ENCODE results near the gene CDT1. TPM values are rescaled to one million over a fixed set of nuclear protein-coding genes. Genes with fewer than 3 reads are reported as not detected.
A peak's percentile ranks its signal among the peaks of the same experiment; 100 is the strongest.
"Not testable (repeated sequence)": the region's sequence is repeated elsewhere in the genome, so short reads cannot be mapped to it uniquely, and the experiment has no call there.

CDT1 gene
- total and polyA plus RNA-seq, 2 donors from 2014 or later = 0.56 to 1.5 TPM

GRCh38 chr16:88785106-88785924 is 18.3 kb upstream of the CDT1 start, which contains the start of gene PIEZO1:
Gene PIEZO1 (minus strand): TSS chr16:88785220. CDS start chr16:88784964, 256 bp downstream.
- peak in 4 of 5 donors; percentile 49 to 92 (median 68) for DNase-seq
- peak; percentile 82 for TF ChIP-seq CTCF (IDR thresholded peaks at IDR 0.05; ENCODE audit: borderline replicate concordance, extremely low read depth, insufficient read depth)

GRCh38 chr16:88787579-88788314 is 15.8 kb upstream of the CDT1 start:
- no peak overlapping the region for H3K9ac ChIP-seq (ENCODE audit: low read length in 3 of 3)
- no peak overlapping the region for H3K4me3 ChIP-seq (ENCODE audit: low read length in 3 of 3)
- no peaks in the 10 kb centered on the region for H3K36me3 ChIP-seq (ENCODE audit: control insufficient read depth in 2 of 3, insufficient read depth in 3 of 3, low read length in 3 of 3)
- no peak overlapping the region for H3K27ac ChIP-seq (ENCODE audit: low read depth in 2 of 2, low read length in 2 of 2)
- TF ChIP-seq CTCF (IDR thresholded peaks at IDR 0.05; ENCODE audit: borderline replicate concordance, extremely low read depth, insufficient read depth) = no peak
- intact Hi-C loops (cut with DNase I) = no loop called here
- DNase-seq (peak in 1 of 5 donors; percentile 31), FAIRE-seq (no peak)
- no peaks in the 10 kb centered on the region for H3K27me3 ChIP-seq (ENCODE audit: control insufficient read depth, insufficient read depth, low read length)
- no peaks in the 10 kb centered on the region for H3K9me3 ChIP-seq (ENCODE audit: control insufficient read depth in 2 of 3, insufficient read depth in 1 of 3, low read length in 3 of 3)
- H3K4me1 ChIP-seq (ENCODE audit: control insufficient read depth in 2 of 3, insufficient read depth in 2 of 3, low read depth in 1 of 3, low read length in 3 of 3) = peaks cover 0 to 7% (median 4%) of the 10 kb centered on the region in 3 donors

More at GRCh38 chr16:88785106-88785924, 18.3 kb upstream of the CDT1 start, which contains the start of gene PIEZO1:
- Histone ChIP-seq H3K27me3 (ENCODE audit: control insufficient read depth, insufficient read depth, low read length) (no peaks in the 10 kb centered on the region), H3K4me1 (ENCODE audit: control insufficient read depth in 2 of 3, insufficient read depth in 2 of 3, low read depth in 1 of 3, low read length in 3 of 3) (peaks cover 0 to 21% (median 9%) of the 10 kb centered on the region in 3 donors), H3K36me3 (ENCODE audit: control insufficient read depth in 2 of 3, insufficient read depth in 3 of 3, low read length in 3 of 3) (no peaks in the 10 kb centered on the region), H3K27ac (ENCODE audit: low read depth in 2 of 2, low read length in 2 of 2) (peak within 1 kb of the TSS; percentile 88 to 89), H3K4me3 (ENCODE audit: low read length in 3 of 3) (peak within 1 kb of the TSS; percentile 20 to 61 (median 34)), H3K9ac (ENCODE audit: low read length in 3 of 3) (peak within 1 kb of the TSS in 2 of 3 donors; percentile 10 to 71), H3K9me3 (ENCODE audit: control insufficient read depth in 2 of 3, insufficient read depth in 1 of 3, low read length in 3 of 3) (no peaks in the 10 kb centered on the region)
- no peak for FAIRE-seq
- intact Hi-C loops (cut with DNase I) = no loop called here

GRCh38 chr16:88788749-88789148 is 14.8 kb upstream of the CDT1 start:
- DNase-seq = peak in 1 of 5 donors; percentile 24
- H3K9ac ChIP-seq (ENCODE audit: low read length in 3 of 3); H3K9me3 ChIP-seq (ENCODE audit: control insufficient read depth in 2 of 3, insufficient read depth in 1 of 3, low read length in 3 of 3); H3K27me3 ChIP-seq (ENCODE audit: control insufficient read depth, insufficient read depth, low read length); FAIRE-seq; H3K4me3 ChIP-seq (ENCODE audit: low read length in 3 of 3); intact Hi-C loops (cut with DNase I); H3K4me1 ChIP-seq (ENCODE audit: control insufficient read depth in 2 of 3, insufficient read depth in 2 of 3, low read depth in 1 of 3, low read length in 3 of 3); H3K27ac ChIP-seq (ENCODE audit: low read depth in 2 of 2, low read length in 2 of 2); H3K36me3 ChIP-seq (ENCODE audit: control insufficient read depth in 2 of 3, insufficient read depth in 3 of 3, low read length in 3 of 3): not testable (repeated sequence)

- Histone ChIP-seq H3K4me3 (ENCODE audit: low read length in 3 of 3) (no peak overlapping the region), H3K9ac (ENCODE audit: low read length in 3 of 3) (no peak overlapping the region), H3K27ac (ENCODE audit: low read depth in 2 of 2, low read length in 2 of 2) (no peak overlapping the region), H3K36me3 (ENCODE audit: control insufficient read depth in 2 of 3, insufficient read depth in 3 of 3, low read length in 3 of 3) (no peaks in the 10 kb centered on the region), H3K4me1 (ENCODE audit: control insufficient read depth in 2 of 3, insufficient read depth in 2 of 3, low read depth in 1 of 3, low read length in 3 of 3) (peaks cover 0 to 4% (median 0%) of the 10 kb centered on the region in 3 donors), H3K27me3 (ENCODE audit: control insufficient read depth, insufficient read depth, low read length) (no peaks in the 10 kb centered on the region), H3K9me3 (ENCODE audit: control insufficient read depth in 2 of 3, insufficient read depth in 1 of 3, low read length in 3 of 3) (no peaks in the 10 kb centered on the region)
- FAIRE-seq = no peak
- intact Hi-C loops (cut with DNase I) = no loop called here
- TF ChIP-seq CTCF (IDR thresholded peaks at IDR 0.05; ENCODE audit: borderline replicate concordance, extremely low read depth, insufficient read depth) = no peak
- DNase-seq = no peak
These were observed 14.0 kb upstream of the CDT1 start for GRCh38 chr16:88789594-88789993.
